Fibroblast of skin of right biceps (primary cell): ENCODE data around the gene SSTR3.
A peak's percentile ranks its signal among the peaks of the same experiment; 100 is the strongest.
"Not testable (repeated sequence)": the region's sequence is repeated elsewhere in the genome, so short reads cannot be mapped to it uniquely, and the experiment has no call there.

ENCODE experiments used
- DNase-seq: peaks from one replicate; pipeline ENCODE4 v3.0.0-alpha.2; 2013

Gene SSTR3

DNA sequence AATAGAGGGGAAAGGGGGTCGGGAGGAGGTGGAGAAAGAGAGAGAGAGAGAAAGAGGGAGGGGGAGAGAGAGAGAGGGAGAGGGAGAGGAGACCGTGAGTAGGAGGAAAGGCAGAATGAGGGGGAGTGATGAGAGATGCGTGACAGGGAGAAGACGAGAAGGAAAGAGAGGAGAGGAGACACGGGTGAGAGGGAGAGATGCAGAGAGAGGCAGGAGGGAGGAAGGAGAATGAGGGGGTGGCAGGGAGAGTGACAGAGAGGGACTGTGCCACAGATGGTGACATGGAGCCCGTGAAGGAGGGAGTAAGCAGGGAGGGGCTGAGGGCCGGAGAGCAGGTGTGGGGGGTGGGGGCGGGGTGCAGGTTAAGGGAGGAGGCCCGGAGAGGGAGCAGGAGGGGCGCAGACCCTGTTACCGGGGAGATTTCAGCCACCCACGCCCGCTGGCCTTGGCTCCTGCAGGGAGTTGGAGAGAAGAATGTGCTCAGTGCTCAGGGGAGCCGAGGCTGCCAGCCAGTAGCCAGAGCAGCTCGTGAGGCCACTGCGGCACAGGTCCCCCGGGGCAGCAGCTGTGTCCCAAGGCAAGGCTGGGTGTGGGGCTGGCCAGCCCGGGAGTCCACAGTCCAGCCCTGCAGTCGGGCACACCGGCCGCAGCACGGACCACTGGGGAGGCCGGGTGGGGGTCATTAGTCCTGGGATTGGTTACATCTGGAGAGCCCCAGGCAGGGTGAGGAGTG lies at the start of gene SSTR3:
TSS of gene SSTR3 (minus strand) at position 304 of the 733 bp plus-strand sequence. CDS start 4,674 bp downstream, outside the sequence.
- no peak for DNase-seq

DNA sequence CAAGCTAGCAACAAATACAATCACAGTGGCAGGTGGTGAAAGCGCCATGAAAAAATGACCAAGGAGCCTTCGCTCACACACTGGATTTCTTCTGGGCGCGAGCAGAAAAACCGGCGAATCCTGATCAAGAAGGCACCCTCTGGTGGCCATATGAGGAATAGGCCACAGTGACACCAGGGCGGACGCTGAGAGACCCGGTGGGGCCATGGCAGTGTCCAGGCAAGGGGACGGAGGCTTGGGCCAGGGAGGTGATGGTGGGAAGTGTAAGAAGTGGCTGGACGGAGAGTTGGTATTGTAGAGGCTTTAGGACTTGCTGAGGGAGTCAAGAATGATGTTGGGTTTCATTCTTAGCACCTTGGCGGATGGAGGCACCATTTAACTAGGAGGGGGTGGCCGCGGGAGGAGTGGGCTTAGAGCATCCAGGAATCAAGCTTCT lies 48.6 kb upstream of the SSTR3 start:
- peak; percentile 57 for DNase-seq

DNA sequence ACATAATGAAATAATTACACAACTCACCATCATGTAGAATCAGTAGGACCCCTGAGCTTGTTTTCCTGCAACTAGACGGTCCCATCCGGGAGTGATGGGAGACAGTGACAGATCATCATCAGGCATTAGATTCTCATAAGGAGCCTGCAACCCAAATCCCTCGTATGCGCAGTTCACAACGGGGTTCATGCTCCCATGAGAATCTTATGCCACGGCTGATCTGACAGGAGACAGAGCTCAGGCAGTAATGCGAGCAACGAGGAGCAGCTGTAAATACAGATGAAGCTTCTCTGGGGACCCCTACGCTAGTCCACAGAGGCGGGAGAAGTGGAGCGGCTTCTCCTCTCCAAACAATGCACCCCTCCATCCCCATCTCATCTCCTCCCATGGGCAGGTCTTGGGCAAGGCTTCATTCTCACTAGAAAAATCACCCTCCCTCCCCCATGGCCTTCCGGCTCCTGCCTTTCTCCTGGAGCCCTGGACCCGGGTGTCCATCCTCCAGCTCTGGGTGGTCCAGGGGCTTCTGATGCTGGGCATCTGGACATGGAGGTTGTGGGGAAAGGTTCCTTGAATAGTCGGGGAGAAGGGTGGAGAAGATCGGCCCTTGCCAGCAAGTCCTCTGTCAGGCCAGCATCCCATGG lies 48.0 kb upstream of the SSTR3 start:
- no peak for DNase-seq

DNA sequence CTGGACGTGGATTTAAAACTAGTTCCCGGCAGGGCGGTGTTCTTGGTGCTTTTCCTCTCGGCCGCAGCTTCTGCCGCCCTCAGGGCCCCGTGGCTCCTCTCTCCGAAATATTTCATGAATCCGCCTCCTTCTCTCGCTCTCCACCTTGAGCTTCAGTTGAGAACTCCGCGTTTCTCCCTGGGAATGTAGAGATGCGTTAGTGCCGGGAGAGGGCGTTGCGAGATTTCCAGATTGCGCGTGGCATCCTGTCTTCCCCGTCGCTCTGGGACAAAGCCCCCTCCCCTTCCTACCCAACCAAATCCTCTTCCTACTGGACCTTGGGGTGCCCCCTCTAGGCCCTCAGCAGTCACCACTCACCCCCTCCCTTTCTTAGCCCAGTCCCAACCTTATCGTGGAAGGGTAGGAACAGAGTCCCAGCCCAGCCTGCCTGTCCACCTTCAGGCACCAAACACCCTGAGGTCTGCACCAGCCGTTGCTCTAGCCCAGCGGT lies 47.3 kb upstream of the SSTR3 start:
- DNase-seq, result peak; percentile 61

DNA sequence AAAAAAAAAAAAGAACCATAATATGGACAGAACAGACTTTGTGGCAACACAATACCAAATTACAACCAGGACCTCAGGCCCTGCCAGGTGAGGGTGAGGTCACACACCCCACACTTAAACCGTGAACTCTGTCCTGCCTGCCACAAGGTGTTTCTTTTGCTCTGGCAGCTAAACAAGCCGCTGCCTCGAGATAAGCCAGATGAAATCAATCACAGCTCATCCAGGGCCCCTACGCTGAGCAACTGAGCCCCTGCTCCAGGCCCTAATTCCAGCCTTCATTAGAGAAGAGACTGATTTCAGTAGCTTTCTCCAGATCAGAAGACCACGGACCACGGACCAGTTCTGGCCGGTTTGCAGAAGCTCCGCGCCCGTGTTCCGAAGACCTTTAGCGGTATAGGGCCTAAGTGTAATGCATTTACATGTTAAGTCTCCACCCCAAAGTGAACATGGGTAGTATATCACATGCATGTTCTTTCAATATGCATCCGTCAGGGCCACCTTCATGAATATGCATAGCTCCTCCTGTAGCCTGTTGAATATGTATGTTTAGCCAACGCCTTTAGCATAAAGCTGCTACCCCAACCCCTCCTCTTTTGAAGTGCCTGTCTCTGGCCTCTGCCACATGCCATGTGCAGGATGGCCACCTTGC lies 46.6 kb upstream of the SSTR3 start:
- no peak for DNase-seq

DNA sequence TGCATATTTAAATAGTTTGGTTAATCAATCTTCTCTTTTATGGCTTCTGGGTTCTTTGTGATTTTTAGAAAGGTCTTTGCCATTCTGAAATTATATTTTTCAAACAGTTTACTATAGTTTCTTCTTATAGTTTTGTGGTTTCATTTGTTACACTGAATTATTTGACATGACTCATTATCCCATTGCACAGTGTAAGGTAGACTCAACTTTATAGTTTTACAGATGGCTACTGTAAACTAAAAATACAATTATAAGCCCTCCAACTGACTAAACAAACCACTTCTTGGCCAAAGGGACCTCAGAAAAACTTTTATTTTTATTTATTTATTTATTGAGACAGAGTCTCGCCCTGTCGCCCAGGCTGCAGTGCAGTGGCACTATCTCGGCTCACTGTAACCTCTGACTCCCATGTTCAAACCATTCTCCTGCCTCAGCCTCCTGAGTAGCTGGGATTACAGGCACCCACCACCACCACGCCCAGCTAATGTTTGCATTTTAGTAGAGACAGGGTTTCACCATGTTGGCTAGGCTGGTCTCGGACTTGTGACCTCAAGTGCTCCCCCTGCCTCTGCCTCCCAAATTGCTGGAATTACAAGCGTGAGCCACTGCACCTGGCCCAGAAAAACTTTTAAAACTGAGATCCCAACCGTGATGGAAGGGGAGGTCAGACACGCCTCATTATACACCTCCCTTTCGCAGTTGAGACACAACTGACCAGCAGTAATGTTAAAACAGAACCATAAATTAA lies 45.9 kb upstream of the SSTR3 start:
- no peak for DNase-seq

DNA sequence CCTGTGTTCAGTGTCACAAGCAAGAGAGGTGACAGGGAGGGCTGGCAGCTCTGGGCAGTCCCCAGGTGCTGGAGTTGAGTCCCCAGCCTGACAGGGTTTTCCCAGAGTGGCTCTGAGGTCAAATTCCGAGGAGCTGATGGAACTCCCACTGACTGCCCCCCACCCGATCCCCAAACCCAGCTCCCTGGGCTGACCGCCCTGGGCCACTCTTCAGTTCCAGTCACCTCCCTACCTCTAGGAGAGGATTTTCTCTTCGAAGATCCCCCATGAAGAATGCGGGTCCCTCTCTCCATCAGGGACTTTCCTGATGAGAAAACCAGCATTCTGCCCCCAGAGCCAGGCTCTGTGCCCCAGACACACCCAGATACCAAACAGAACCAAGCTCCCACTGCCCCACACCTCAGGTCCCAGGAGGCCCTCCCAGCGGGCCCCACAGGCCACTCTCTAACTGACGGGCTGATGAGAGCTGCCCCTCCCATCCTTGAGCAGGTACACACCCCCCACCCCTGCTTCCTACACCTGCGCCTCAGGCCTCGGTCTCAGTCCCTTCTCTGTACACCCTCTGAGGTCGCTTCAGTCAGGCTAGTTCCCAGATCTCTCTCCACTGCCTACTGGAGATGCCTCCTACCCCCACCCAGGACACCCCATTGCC lies 43.9 kb upstream of the SSTR3 start:
- DNase-seq, result no peak

DNA sequence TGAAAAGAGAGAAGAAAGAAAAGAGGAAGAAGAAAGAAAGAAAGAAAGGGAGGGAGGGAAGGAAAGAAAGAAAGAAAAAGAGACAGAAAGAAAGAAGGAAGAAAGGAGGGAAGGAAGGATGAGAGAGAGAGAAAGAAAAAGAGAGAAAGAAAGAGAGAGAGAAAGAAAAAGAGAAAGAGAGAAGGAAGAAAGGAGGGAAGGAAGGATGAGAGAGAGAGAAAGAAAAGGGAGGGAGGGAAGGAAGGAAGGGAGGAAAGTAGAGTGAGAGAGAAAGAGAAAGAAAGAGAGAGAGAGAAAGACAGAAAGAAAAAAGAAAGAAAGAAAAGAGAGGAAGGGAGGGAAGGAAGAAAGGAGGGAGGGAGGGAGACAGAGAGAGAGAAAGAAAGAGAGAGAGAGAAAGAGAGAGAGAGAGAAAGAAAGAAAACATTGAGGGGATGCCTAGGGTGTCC lies 43.3 kb upstream of the SSTR3 start:
- DNase-seq, result no peak

DNA sequence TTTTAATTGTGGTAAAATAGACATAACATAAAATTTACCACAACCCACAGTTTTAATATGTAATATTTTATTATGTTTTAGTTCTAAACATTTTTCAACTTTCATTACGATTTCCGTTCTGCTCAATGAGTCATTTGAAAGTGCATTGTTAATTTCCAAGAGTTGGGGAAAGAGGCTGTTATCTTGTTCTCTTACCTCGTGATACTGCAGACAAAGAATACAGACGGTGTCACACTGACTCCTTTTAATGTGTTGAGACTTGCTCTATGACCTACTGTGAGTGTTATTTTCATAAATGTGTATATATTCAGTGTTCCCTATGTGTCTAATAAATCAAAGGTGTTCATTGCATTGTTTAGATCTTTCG lies 42.6 kb upstream of the SSTR3 start:
- DNase-seq, result no peak

DNA sequence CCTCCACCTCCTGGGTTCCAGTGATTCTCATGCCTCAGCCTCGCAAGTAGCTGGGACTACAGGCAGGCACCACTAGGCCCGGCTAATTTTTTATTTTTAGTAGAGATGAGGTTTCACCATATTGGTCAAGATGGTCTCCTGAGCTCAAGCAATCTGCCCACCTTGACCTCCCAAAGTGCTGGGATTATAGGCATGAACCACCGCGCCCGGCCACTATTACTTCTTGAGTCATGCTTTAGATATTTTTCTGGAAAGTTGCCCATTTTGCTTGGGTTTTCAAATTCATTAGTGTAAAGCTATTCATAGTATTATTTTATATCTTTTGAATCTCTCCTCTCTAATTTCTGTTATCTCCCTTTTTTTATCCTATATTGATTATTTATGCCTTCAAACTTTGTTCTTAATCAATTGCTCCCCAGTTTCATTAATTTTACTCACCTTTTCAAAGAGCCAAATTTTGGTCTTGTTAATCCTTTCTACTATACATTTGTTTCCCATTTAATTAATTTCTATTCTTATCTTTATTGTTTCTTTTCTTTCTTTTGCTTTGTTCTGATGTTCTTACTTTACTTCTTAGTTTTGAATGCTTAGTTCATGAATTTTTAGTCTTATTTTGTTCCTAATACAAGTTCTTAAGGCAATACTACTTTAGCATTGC lies 42.1 kb upstream of the SSTR3 start:
- peak; percentile 86 for DNase-seq

DNA sequence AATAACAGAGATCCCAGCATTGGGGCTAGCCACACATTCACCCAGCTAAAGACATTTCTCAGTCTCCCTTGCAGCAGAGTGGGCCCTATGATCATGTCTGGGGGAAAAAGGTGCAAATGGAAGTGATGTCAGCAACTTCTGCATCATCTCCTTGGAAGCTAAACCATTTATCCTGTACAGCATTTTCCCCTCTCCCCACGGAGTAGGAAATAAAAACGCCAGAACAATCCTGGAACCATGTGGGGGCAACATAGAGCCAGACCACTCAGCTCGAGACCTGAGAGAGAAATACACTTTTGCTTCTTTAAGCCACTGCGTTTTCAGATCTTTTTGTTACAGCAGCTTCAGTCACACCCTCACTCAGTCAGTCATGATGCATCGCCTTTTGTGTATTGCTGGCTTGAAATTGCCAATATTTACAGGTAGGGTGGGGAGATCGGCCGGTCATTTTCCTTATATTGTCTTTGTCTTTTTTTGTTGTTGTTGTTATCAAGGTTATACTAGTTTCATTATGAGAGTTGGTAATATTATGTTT lies 40.9 kb upstream of the SSTR3 start:
- peak; percentile 68 for DNase-seq

DNA sequence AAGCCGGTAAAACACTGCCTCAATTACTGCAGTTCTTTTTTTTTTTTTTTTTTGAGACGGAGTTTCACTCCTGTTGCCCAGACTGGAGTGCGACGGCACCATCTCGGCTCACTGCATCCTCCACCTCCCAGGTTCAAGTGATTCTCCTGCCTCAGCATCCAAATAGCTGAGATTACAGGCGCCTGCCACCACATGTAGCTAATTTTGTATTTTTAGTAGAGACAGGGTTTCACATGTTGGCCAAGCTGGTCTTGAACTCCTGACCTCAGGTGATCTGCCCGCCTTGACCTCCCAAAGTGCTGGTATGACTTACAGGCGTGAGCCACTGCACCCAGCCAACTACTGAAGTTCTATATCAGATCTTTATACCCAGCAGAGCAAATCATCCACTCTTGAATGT lies 39.6 kb upstream of the SSTR3 start:
- DNase-seq, result not testable (repeated sequence)

DNA sequence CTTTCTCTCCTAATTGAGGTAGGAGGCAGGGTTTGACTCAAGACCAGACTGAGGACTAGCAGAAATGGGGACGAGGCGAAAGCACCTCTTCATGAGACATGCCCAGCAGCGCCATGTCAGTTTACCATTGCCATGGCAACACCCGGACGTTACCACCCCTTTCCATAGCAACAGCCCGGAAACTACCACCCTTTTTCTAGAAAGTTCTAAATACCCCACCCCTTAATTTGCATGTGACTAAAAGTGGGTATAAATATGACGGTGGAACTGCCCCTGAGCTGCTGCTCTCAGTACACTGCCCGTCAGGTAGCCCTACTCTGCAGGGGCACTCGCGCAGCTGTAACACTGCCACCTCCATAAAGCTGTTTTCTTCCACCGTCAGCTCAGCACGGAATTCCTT lies 37.7 kb upstream of the SSTR3 start:
- no peak for DNase-seq

DNA sequence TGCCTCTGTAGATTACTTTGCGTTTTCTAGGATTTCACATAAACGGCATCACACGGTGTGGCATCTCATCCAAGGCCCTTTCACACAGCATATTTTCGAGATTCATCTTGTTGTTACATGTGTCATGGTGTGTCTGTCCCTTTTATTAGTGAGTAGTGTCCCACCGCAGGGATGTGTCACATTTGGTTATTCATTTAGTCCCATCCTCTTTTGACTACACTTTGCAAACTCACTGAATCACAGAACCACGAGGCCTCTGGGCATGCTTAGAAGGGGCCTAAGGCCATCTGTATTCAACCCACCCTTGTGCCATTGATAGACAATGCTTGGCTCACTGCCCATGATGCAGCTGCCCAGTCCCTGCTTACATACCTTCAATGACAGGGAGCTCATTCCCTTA lies 36.0 kb upstream of the SSTR3 start:
- no peak for DNase-seq

DNA sequence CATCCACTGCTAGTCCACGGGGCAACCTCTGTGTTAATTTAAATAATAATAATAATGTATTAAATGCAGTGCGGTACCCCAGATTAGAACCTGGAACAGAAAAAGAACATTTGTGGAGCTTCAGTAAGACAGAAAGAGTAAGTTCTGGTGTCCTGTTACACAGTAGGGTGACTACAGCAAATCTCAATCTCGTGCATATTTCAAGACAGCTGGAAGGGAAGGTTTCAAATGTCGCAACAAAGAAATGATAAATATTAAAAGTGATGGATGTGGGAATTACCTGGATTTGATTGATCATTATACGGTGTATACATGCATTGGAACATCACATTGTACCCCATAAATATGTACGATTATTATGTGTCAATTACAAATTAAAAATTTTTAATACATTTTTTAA lies 33.5 kb upstream of the SSTR3 start:
- DNase-seq, result no peak

DNA sequence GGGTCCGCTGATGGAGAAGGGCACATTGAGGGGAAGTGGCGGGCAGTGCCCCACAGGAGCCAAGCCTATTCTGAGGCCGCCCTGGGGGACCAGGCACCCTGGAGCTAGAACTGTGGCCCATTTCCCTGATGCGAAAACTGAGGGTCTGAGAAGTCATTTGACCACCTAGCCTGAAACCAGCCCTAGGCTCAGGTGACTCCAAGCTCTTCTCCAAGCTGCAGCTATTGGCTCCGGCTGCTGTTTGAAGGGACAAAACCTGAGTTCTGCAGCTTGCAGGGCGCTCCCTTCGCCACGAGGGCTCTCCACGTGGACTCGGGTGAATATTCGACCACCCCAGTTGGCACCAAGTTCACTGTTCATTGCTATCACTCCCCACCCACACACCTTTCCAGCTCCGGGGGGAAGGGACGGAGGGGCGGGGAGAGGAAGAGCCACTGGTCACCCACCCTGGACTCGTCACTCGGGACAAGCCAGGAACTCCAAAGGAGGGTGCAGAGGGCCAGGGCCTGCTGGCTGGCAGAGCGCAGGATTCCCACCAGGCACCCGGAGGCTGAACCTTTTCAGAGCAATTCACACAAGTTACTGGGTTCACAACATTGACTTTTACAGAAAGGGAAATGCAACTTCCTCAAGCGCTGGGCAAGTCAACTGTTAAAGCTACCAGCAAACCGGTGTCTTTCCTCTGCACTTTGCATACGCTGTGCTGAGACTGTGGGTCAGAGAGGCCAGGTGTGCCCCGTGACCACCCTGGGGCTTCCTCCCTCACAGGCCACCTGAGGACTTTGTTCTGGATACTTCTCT lies 32.8 kb upstream of the SSTR3 start:
- DNase-seq, result no peak

DNA sequence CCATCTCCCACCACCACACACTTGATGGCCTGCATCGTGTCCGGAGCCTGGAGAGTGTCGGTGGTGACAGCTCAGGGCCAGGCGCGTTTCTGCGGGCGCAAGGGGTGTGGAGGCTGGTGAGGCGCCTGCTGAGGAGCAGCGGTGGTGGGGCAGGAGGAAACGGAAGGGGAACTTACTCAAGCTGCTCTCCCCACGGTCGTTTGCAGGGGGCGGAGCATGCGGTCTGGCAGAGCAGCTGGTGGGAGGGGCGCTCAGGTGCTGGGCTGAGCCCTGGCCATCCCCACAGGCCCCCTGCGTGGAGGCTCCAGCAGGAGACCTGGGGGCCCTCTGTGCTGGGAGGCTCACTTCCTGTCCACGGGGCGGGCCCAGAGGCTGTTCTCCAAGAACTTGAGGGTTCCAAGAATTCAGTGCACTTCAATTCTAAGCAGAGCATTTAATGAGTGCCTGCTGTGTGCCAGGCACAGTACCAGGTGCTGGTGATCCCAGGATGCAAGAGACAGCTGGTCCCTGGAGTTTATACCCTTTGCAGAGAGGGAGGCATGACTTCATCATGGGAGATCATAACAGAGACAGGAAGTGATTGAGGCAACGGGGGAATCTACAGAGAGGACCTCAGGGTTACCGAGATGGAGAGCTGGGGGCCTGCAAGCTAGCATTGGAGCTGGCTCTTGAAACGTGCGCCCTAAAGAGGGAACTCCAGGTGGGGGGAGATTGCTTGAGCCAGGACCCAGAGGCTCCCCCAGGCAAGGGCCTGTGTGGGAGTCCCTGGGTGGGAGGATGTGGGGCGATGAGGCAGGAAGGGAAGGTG lies 32.0 kb upstream of the SSTR3 start, which contains the start of gene RAC2:
TSS of gene RAC2 (minus strand) at position 156 of the 808 bp plus-strand sequence. CDS start at position 35, 121 bp downstream.
- peak; percentile 75 for DNase-seq

DNA sequence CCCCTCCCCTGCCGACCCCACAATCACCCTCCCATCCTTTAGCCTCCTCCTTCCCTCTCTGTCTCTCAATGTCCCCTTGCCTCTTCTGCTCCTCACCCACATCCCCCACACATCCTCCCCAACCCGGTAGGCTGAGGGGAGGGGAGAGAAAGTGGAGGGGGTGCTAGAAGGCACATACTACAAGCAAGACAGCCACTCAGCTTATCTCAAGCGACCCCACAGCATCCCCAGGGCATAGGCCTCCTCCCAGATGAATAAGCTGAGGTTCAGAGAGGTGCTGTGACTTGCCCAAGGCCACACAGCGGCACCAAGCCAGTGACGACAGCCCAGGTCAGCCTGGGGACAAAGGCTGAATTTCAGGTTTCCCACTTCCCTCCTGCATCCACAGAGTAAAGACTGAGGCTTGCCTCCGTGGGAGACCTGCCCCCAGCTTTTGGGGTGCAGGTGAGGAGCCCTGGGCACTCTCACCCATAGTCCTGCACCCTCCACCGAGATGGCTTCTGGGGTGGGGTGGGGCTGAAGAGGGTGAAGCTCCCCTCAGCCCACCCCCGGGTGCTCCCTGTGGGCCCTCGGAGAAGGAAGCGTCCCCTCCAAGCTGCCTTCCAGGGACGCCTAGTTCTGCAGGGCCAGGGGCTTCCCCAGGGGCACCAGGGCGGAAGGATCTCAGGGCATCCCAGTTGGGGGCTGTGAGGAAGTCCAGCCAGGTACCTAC lies 31.3 kb upstream of the SSTR3 start:
- no peak for DNase-seq

DNA sequence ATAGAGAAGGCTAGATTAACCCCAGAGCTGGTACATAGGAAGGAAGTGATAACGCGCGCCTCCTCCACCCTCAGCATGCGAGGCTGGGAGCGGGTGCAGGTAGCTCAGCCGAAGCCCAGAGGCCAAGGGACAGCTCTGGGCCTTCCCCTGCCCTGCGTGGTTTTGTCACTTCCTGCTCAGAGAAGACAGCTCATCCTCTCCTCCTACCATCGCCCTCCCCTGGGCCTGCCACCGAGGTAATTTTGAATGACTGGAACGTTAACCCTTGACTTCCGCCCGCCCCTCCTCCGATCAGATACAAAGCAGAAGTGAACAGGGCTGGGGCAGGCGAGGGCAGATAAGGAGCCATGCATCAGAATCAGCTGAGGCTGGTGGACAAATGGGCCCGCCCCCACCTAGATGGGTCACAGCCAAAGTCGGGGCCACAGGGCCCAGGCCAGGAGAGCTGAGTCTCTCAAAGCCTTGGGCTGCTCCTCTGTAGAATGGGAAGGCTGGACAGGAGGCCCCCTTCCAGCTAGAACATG lies 30.2 kb upstream of the SSTR3 start:
- peak; percentile 65 for DNase-seq
